GM18517 (cell line): Measurements from ENCODE around the gene HOXB3.

Experiments
- ATAC-seq: cut with Tn5 transposase; IDR thresholded peaks from one replicate; pipeline ENCODE4 v1.9.1; 2021; ENCODE audit warnings: mild to moderate bottlenecking, moderate library complexity; ENCODE audit not compliant: unreplicated experiment

HOXB3 gene

DNA sequence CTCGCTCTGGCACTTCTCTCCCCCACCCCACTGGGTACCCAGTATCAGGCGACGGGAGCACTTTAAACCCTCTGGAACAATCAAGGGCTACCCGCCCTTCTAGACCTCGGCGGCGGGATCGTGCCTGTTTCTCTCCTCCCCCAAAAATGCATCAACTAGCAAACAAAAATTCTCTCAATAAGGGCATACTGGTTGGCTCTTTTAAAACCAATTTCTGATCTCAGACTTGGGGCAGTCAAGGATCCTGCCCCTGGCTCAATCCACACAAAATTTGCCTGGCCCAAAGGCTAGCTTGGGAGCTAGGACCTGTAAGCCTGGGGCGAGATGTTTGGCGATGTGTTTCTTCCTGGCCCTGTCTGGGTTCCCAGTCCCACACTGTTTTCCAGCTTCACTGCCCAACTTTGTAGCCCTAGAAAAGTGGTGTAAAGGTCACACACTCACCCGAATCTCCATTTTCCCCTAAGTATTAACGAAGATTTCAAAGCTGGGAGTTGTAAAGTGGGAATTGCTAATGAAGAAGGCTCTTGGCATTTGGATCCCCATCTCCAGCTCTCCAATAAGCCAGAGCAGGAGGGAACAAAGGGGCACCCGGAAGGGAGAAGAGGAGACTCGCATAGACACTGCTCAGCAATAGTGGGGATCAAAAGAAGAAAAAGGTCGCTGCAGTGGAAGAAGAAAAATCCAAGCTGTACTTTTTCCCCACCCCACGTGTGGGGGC, 30.8 kb downstream of the HOXB3 start:
- ATAC-seq, result no peak

- no peak for ATAC-seq
These were observed 31.3 kb downstream of the HOXB3 start for GRCh38 chr17:48558831-48559121.

DNA sequence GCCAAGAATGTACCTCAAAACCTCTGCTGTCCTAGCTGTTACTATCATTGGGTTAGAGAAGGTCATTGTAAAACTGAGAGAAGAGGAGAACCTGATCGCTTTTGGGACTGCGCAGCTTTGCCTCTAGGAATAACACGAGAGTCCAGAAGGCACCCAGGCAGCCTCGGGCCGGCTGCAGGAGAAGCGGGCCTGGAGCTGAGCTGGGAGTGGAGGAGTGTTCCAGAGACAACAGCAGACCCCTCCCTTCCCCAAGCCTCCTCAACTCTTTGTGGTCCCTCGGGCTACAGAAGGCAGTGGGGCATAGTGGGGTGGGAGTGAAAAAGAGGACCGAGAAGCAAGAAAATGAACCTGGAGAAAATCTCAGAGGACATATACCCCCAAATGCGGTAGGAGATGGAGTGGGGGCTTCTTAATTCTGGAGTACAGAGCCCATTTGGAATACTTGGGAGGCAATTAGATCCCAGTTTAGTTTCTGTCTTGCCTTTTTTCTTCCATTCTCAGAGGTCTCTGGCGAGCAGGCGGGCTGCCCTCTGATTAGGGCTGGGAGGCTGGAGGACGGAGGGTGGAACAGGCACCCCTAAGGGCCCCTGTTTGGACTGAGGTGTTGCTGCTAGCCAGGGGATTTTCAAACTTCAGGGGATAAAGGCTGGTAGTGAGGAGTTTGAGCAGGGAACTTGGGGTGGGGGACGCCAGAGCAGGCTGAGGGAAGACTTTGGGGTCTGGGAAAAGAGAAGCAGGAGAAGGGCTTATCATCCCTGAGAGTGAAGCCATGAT, 31.8 kb downstream of the HOXB3 start:
- ATAC-seq, result no peak

- ATAC-seq, result no peak
These were observed 33.3 kb downstream of the HOXB3 start for GRCh38 chr17:48556576-48557401.

DNA sequence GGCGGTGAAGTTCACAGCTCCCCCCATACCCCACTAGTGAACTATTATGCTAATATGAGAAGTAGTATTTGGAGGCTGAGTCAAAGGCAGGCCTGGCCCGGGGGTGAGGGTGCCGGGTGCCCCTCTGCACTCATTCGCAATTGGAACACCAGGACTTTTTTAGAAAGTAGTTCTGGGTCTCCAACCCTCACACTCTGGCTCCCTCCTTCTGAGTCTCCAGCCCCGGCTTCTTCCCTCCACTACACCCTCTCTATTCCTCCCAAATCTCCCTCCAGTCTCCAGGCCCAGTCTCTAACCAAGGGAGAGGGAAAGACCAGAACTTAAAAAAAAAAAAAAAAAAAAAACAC, 33.8 kb downstream of the HOXB3 start:
- no peak for ATAC-seq

- ATAC-seq, result no peak
These were observed 34.5 kb downstream of the HOXB3 start for GRCh38 chr17:48555258-48556228.

DNA sequence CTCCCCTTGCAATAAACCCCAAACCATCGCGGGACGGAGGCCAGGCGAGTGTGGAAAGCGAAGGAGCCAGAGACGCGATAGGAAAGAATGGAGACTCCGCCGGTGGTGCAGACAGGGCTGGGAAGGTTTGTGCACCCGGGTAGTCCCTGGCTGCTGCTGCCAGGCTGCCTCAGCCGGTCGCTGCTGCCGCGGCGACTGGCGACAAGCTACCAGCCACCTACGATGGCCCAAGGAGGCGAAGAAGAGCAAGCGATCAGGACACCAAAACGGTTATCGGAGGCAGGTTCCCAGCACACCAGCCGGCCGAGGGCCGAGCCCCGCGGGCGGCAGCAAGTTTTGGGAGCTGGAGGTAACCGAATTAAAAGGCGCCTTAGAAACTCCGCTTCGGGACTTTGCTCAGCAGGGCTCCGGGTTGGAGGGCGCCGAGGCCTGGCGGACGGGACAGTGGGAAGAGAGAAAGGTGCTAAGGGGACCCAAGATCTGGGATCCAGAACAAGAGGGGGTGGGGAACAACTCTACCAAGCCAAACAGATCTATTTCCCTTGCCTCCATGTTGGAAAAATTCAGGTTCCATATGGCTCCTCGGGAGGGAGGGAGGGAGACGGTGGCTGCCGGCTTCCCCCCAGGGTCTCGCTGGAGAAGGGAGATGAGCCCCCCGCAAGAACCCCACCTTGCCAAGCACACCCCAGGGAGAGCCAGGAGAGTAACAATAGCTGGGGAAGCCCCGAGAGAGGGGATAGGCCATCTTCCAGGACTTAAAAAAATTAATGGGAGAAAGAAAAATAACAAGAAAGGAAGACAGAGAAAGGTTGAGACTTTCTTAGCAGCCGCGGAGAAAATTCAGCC, 35.4 kb downstream of the HOXB3 start:
- no peak for ATAC-seq

DNA sequence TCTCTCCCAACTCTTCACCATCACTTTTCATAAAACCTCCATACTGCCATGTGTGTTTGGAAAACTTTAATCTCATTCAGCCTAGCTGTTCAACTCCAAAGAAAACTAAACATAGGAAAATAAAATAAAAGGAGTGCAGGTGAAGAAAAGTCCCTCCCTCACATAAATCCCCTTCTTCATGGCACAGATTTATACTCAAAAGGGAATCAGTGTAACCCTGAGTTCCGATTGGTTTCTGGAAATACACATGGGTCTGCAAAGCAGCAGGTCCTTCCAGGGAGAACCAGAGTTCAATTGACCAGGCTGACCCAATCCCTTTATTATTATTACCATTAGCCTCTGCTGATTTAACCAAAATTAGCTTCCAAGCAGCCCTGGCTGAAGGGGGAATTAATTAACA, 36.2 kb downstream of the HOXB3 start:
- ATAC-seq, result no peak

GRCh38 chr17:48553190-48553547, 36.9 kb downstream of the HOXB3 start:
- no peak for ATAC-seq

- no peak for ATAC-seq
These were observed 37.4 kb downstream of the HOXB3 start for GRCh38 chr17:48552466-48553189.

GRCh38 chr17:48551596-48552465, 38.2 kb downstream of the HOXB3 start:
- ATAC-seq, result no peak

DNA sequence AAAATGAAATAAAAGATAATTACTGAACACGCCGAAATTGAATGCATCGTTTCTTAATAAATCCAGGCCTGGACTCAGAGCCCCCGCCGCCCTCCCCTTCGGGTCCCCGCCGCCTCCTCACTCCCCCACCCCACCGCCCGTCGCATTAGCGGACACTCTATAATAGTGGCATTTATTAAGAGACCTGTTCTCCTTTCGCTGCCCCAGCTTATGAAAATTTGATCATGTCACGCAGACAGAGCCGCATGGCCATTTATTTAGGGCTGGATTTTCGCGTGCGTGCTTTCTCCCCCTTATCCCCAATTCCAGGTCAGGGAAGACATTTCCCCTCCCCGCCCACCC, 38.9 kb downstream of the HOXB3 start:
- ATAC-seq, result no peak

DNA sequence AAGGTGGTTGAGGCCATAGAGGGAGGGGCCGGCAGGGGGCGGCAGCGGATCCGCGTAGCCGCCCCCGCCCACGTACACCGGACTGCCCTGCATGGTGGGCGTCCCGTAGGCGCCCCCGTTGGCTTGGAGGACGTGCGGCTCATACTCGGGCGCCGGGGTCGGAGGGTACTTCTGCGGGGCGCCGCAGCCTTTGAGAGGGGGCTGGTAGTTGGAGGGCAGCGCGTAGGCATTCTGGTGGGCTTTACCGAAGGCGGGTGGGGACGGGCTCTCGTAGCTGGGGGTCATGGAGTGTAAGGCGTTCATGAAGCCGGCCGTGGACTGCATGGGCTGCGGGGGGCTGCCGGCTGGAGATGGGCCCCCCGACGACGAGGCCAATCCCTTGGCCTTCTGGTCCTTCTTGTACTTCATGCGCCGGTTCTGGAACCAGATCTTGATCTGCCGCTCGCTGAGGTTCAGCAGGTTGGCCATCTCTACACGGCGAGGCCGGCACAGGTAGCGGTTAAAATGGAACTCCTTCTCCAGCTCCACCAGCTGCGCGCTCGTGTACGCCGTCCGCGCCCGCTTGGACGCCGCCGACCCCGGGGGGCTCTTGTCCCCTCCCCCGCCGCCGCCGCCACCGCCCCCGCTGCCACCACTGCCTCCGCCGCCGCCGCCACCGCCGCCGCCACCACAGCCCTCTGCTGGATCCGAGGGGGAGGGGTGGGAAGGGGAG, 39.4 kb downstream of the HOXB3 start:
- no peak for ATAC-seq

- no peak for ATAC-seq
These were observed 40.0 kb downstream of the HOXB3 start for GRCh38 chr17:48549914-48550501.

- ATAC-seq, result no peak
These were observed 40.8 kb downstream of the HOXB3 start for GRCh38 chr17:48549281-48549630.

DNA sequence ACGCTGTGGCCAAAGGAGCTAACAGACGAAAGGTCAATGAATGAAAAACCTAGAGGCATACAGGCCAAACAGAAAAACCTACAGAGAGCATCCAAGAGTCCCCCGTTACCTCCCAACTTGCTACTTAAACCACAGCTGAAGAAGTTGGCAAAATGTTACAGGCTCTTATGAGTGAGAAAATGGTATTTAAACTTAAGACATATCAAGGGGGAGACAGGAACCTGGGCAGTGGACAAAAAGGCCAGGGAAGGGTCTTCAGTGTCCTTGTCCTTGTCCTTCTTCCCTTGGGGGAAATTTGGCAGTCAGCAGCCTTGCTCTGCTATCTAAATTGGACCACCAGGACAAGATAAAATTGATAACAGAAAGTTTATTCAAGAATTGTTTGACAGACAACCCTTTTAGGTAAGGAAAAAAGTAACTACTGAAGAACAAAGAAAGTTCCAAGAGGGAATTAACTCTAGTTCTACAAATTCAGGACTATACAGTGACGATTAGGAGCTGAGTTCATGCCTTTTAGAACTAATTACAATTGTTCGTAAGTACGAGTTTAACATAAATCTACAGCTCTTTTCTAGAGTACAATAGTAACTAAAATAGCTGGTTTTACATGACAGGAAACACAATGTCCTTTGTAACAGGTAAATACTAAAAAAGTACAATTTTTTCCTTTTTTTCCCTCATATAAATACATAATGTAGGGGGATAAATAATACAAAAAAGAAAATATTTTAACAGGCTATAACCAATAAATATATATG, 41.3 kb downstream of the HOXB3 start:
- ATAC-seq, result no peak
